ENCODE results near the gene TSNAXIP1. TPM values are rescaled to one million over a fixed set of nuclear protein-coding genes. Genes with fewer than 3 reads are reported as not detected.

TSNAXIP1 gene
- total and polyA plus RNA-seq, 12 donors: 0.15 to 1.2 (median 0.56) TPM

- TF ChIP-seq CTCF (IDR thresholded peaks at IDR 0.05): no peak
- DNase-seq: no peak
- H3K36me3 ChIP-seq: peaks cover 0 to 58% (median 4%) of the 10 kb centered on the region in 9 donors
- H3K4me1 ChIP-seq: peaks cover 11 to 61% (median 39%) of the 10 kb centered on the region in 9 donors
- no peak overlapping the region for H3K27ac ChIP-seq
- 90 to 96% methylated on average over 3 of the region's 3 CpGs for WGBS, 2 donors
- no peak overlapping the region for H3K4me3 ChIP-seq
- no peaks in the 10 kb centered on the region for H3K27me3 ChIP-seq
- no peak for ATAC-seq
- intact Hi-C loops (cut with DNase I): loop anchor here in 2 of 10 donors (10.0 kb wide), 1 partner anchor 129 kb away; no protein-coding TSS in a partner anchor
- no peaks in the 10 kb centered on the region for H3K9me3 ChIP-seq
Observed at GRCh38 chr16:67803894-67804293, 2.8 kb upstream of the TSNAXIP1 start.

GRCh38 chr16:67804853-67805542 lies 1.7 kb upstream of the TSNAXIP1 start:
- H3K4me1 ChIP-seq: peaks cover 10 to 55% (median 35%) of the 10 kb centered on the region in 9 donors
- TF ChIP-seq CTCF (IDR thresholded peaks at IDR 0.05): no peak
- H3K27ac ChIP-seq: peak overlapping the region in 1 of 10 donors; percentile 91
- DNase-seq (no peak), ATAC-seq (no peak)
- intact Hi-C loops (cut with DNase I): loop anchor here in 8 of 10 donors (5.0 to 10.0 kb wide), 6 partner anchors 37 to 138 kb away; partner anchors contain the start of genes THAP11 (in 2 of the 8), C16orf86 (in 1 of the 8), CENPT (in 1 of the 8) and ENKD1 (in 1 of the 8)
- H3K36me3 ChIP-seq: peaks cover 0 to 49% (median 4%) of the 10 kb centered on the region in 9 donors
- H3K4me3 ChIP-seq: peak overlapping the region in 9 of 10 donors; percentile 54 to 100 (median 87)
- 89 to 91% methylated on average over 4 of the region's 4 CpGs for WGBS, 2 donors
- no peaks in the 10 kb centered on the region for H3K27me3 ChIP-seq
- H3K9me3 ChIP-seq: no peaks in the 10 kb centered on the region

GRCh38 chr16:67805718-67806427 lies 816 bp upstream of the TSNAXIP1 start:
- ATAC-seq (peak; percentile 1 to 32 (median 4)), DNase-seq (no peak)
- H3K36me3 ChIP-seq: peaks cover 0 to 40% (median 4%) of the 10 kb centered on the region in 9 donors
- peaks cover 8 to 46% (median 26%) of the 10 kb centered on the region in 9 donors for H3K4me1 ChIP-seq
- H3K9me3 ChIP-seq: no peaks in the 10 kb centered on the region
- H3K27ac ChIP-seq: peak overlapping the region in 9 of 10 donors; percentile 77 to 94 (median 87)
- no peak for TF ChIP-seq CTCF (IDR thresholded peaks at IDR 0.05)
- intact Hi-C loops (cut with DNase I): loop anchor here in 8 of 10 donors (1.0 to 10.0 kb wide), 7 partner anchors 36 to 139 kb away; partner anchors contain the start of genes GFOD2 (in 2 of the 8), THAP11 (in 2 of the 8), C16orf86 (in 1 of the 8) and CENPT (in 1 of the 8)
- 1% methylated on average over 26 of the region's 26 CpGs for WGBS, 2 donors
- no peaks in the 10 kb centered on the region for H3K27me3 ChIP-seq
- peak overlapping the region; percentile 54 to 100 (median 91) for H3K4me3 ChIP-seq

GRCh38 chr16:67807148-67807682 lies 526 bp downstream of the TSNAXIP1 start:
- peak in 4 of 9 donors; percentile 31 to 41 (median 34) for TF ChIP-seq CTCF (IDR thresholded peaks at IDR 0.05)
- H3K4me1 ChIP-seq: peaks cover 8 to 32% (median 18%) of the 10 kb centered on the region in 9 donors
- ATAC-seq: peak in 1 of 8 donors; percentile 1
- DNase-seq: no peak
- intact Hi-C loops (cut with DNase I): loop anchor here in 8 of 10 donors (5.0 to 10.0 kb wide), 6 partner anchors 35 to 140 kb away; partner anchors contain the start of genes THAP11 (in 2 of the 8), C16orf86 (in 1 of the 8), CENPT (in 1 of the 8) and ENKD1 (in 1 of the 8)
- H3K9me3 ChIP-seq: no peaks in the 10 kb centered on the region
- peaks cover 0 to 27% (median 4%) of the 10 kb centered on the region in 9 donors for H3K36me3 ChIP-seq
- peak overlapping the region; percentile 19 to 100 (median 86) for H3K4me3 ChIP-seq
- WGBS, 2 donors: 32 to 33% methylated on average over 24 of the region's 24 CpGs
- H3K27ac ChIP-seq: peak overlapping the region in 9 of 10 donors; percentile 51 to 94 (median 87)
- no peaks in the 10 kb centered on the region for H3K27me3 ChIP-seq
